Natural killer cell (primary cell): ENCODE measurements around the gene CDC23. TPM values are rescaled to one million over a fixed set of nuclear protein-coding genes. Genes with fewer than 3 reads are reported as not detected.
"Not testable (repeated sequence)": the region's sequence is repeated elsewhere in the genome, so short reads cannot be mapped to it uniquely, and the experiment has no call there.

ENCODE experiments used
- ATAC-seq, 3 donors: fragments of 150-1000 bp in 2 of 3; fragments of 200-7000 bp in 1 of 3; cut with Tn5 transposase; 1 replicate in 1 of 3; 2 replicates in 2 of 3; pipeline ENCODE4 v1.10.0; 2021; ENCODE audit warnings: mild to moderate bottlenecking in 2 of 3, moderate library complexity in 2 of 3
- DNase-seq, 2 donors: peaks; one replicate each; pipeline versions ENCODE4 v3.0.0 to v3.0.0-alpha.2; 2013 to 2021; ENCODE audit warnings: mixed read lengths in 1 of 2
- H3K27ac ChIP-seq: one replicate; pipeline ENCODE4 v1.5.1; 2013; ENCODE audit warnings: mild to moderate bottlenecking, low read length
- H3K27me3 ChIP-seq: one replicate; pipeline ENCODE4 v1.6.1; 2013; ENCODE audit warnings: low read length; ENCODE audit not compliant: control insufficient read depth, insufficient read depth
- H3K36me3 ChIP-seq: one replicate; pipeline ENCODE4 v1.6.1; 2013; ENCODE audit warnings: low read length; ENCODE audit not compliant: control insufficient read depth, insufficient read depth
- H3K4me1 ChIP-seq: one replicate; pipeline ENCODE4 v1.6.1; 2013; ENCODE audit warnings: low read length; ENCODE audit not compliant: control insufficient read depth, insufficient read depth
- H3K4me3 ChIP-seq: one replicate; pipeline ENCODE4 v1.5.1; 2013; ENCODE audit warnings: low read length
- H3K9me3 ChIP-seq: one replicate; pipeline ENCODE4 v1.6.1; 2013; ENCODE audit warnings: low read length; ENCODE audit not compliant: control insufficient read depth, insufficient read depth
- H3K27ac Mint-ChIP-seq, 2 donors: one replicate each; pipeline ENCODE4 v1.8.0; 2022; ENCODE audit warnings: mild to moderate bottlenecking in 2 of 2, mixed read lengths in 2 of 2, moderate library complexity in 1 of 2
- H3K27me3 Mint-ChIP-seq, 2 donors: one replicate each; pipeline ENCODE4 v1.8.0; 2022; ENCODE audit warnings: low read depth in 2 of 2, mixed read lengths in 2 of 2
- H3K36me3 Mint-ChIP-seq: one replicate; pipeline ENCODE4 v1.8.0; 2022; ENCODE audit warnings: mixed read lengths
- H3K4me1 Mint-ChIP-seq, 2 donors: one replicate each; pipeline ENCODE4 v1.8.0; 2022; ENCODE audit warnings: mixed read lengths in 2 of 2
- H3K4me3 Mint-ChIP-seq: one replicate; pipeline ENCODE4 v1.8.0; 2022; ENCODE audit warnings: mild to moderate bottlenecking, moderate library complexity, mixed read lengths
- H3K9me3 Mint-ChIP-seq, 2 donors: one replicate each; pipeline ENCODE4 v1.8.0; 2022; ENCODE audit warnings: mixed read lengths in 2 of 2
- CTCF ChIP-seq: fragments of 200-600 bp; IDR thresholded peaks from one replicate; pipeline ENCODE4 v1.8.0; 2022; ENCODE audit warnings: antibody characterized with exemption
- WGBS: methylation state at CpG from one replicate; pipeline ENCODE4 v1.1.7; 2013; ENCODE audit warnings: missing lambda C conversion rate; ENCODE audit not compliant: insufficient coverage; 5-methylcytosine and 5-hydroxymethylcytosine counted together
- intact Hi-C: fragments of 100-400 bp; cut with micrococcal nuclease; formaldehyde crosslinking; loops from one replicate; pipeline ENCODE4 v1.14.2; 2022
- total RNA-seq, 4 donors: library from RNA; stranded (reverse); fragments of 120-200 nt in 1 of 4; gene quantifications; one replicate each; pipeline versions ENCODE4 v1.2.3 to v1.2.4, GENCODE V29; 2013 to 2022

The CDC23 gene
- total RNA-seq, 3 donors from 2014 or later (not counting 1 experiment from before 2014, with no cell fraction given), result 16.3 to 25.2 (median 24.6) TPM

GRCh38 chr5:138159666-138160065, 53.5 kb downstream of the CDC23 start:
- no peak overlapping the region for H3K27ac ChIP-seq
- H3K27ac Mint-ChIP-seq, result no peak overlapping the region
- no peaks in the 10 kb centered on the region for H3K9me3 Mint-ChIP-seq
- no peak for ATAC-seq
- H3K4me1 ChIP-seq, result no peaks in the 10 kb centered on the region
- WGBS, result 96% methylated on average over 4 of the region's 5 CpGs
- H3K36me3 Mint-ChIP-seq, result peaks cover 49% of the 10 kb centered on the region
- intact Hi-C loops, result no loop called here
- no peaks in the 10 kb centered on the region for H3K27me3 ChIP-seq
- no peak overlapping the region for H3K4me3 ChIP-seq
- TF ChIP-seq CTCF, result no peak
- H3K4me1 Mint-ChIP-seq, result no peaks in the 10 kb centered on the region
- peaks cover 73% of the 10 kb centered on the region for H3K36me3 ChIP-seq
- H3K9me3 ChIP-seq, result no peaks in the 10 kb centered on the region
- no peaks in the 10 kb centered on the region for H3K27me3 Mint-ChIP-seq
- DNase-seq, result no peak
- no peak overlapping the region for H3K4me3 Mint-ChIP-seq

GRCh38 chr5:138157626-138158025, 55.5 kb downstream of the CDC23 start:
- TF ChIP-seq CTCF, result no peak
- no peak for ATAC-seq
- intact Hi-C loops, result no loop called here
- 88% methylated on average over 1 of the region's 1 CpG for WGBS
- no peak overlapping the region for H3K4me3 ChIP-seq
- H3K27ac ChIP-seq, result no peak overlapping the region
- no peaks in the 10 kb centered on the region for H3K27me3 ChIP-seq
- no peaks in the 10 kb centered on the region for H3K9me3 Mint-ChIP-seq
- H3K9me3 ChIP-seq, result no peaks in the 10 kb centered on the region
- H3K4me1 Mint-ChIP-seq, result no peaks in the 10 kb centered on the region
- no peak for DNase-seq
- peaks cover 53% of the 10 kb centered on the region for H3K36me3 ChIP-seq
- H3K27me3 Mint-ChIP-seq, result no peaks in the 10 kb centered on the region
- no peak overlapping the region for H3K4me3 Mint-ChIP-seq
- H3K27ac Mint-ChIP-seq, result no peak overlapping the region
- H3K4me1 ChIP-seq, result no peaks in the 10 kb centered on the region
- peaks cover 31% of the 10 kb centered on the region for H3K36me3 Mint-ChIP-seq

GRCh38 chr5:138155977-138156376, 57.1 kb downstream of the CDC23 start:
- DNase-seq, H3K4me3 ChIP-seq, ATAC-seq, H3K27ac ChIP-seq, H3K4me1 ChIP-seq, H3K27me3 ChIP-seq, H3K9me3 ChIP-seq, H3K27ac Mint-ChIP-seq, H3K27me3 Mint-ChIP-seq, H3K9me3 Mint-ChIP-seq, intact Hi-C loops, H3K4me3 Mint-ChIP-seq, H3K4me1 Mint-ChIP-seq: not testable (repeated sequence)
- H3K36me3 ChIP-seq, result peaks cover 36% of the 10 kb centered on the region
- peaks cover 29% of the 10 kb centered on the region for H3K36me3 Mint-ChIP-seq
- WGBS, result 100% methylated on average over 9 of the region's 9 CpGs

- Histone ChIP-seq H3K9me3 (no peaks in the 10 kb centered on the region), H3K36me3 (no peaks in the 10 kb centered on the region), H3K27ac (no peak overlapping the region), H3K27me3 (no peaks in the 10 kb centered on the region), H3K4me1 (no peaks in the 10 kb centered on the region), H3K4me3 (no peak overlapping the region)
- no peak for TF ChIP-seq CTCF
- Mint-ChIP-seq H3K9me3 (no peaks in the 10 kb centered on the region), H3K36me3 (no peaks in the 10 kb centered on the region), H3K4me1 (no peaks in the 10 kb centered on the region), H3K27me3 (no peaks in the 10 kb centered on the region), H3K27ac (no peak overlapping the region), H3K4me3 (no peak overlapping the region)
- intact Hi-C loops, result no loop called here
- no peak for DNase-seq
- WGBS, result 33% methylated on average over 2 of the region's 3 CpGs
- no peak for ATAC-seq
Observed at GRCh38 chr5:138149530-138149929, 63.6 kb downstream of the CDC23 start.
